SK-N-SH (cell line): ENCODE results near the gene UBE2Z.

Source experiments
- CHD2 ChIP-seq: fragments of 150-350 bp; IDR thresholded peaks from 2 replicates; pipeline ENCODE4 v1.6.1; 2018; ENCODE audit warnings: low read length; ENCODE audit not compliant: partially characterized antibody
- CTCF ChIP-seq: fragments of 200-600 bp; sonication (generic); IDR thresholded peaks from 2 replicates; pipeline ENCODE4 v1.6.1; 2017; ENCODE audit warnings: antibody characterized with exemption, mild to moderate bottlenecking, moderate library complexity
- EP300 ChIP-seq, 2 experiments: IDR thresholded peaks; 2 replicates each; pipeline versions ENCODE4 v1.4.0 to v1.6.1; 2012; ENCODE audit warnings: borderline replicate concordance in 1 of 2, low read depth in 1 of 2, low read length in 1 of 2
- EZH2phosphoT487 ChIP-seq: fragments of 200-600 bp; sonication (generic); IDR thresholded peaks from 2 replicates; pipeline ENCODE4 v1.6.1; 2017; ENCODE audit warnings: low read depth, mixed run types, mild to moderate bottlenecking, antibody characterized with exemption, moderate library complexity, borderline replicate concordance
- FOXM1 ChIP-seq: IDR thresholded peaks from 2 replicates; pipeline ENCODE4 v1.4.0; 2012; ENCODE audit warnings: low read depth, mild to moderate bottlenecking
- GABPA ChIP-seq: IDR thresholded peaks from 2 replicates; pipeline ENCODE4 v1.4.0; 2012; ENCODE audit warnings: low read depth, mild to moderate bottlenecking
- GATA2 ChIP-seq: sonication (generic); formaldehyde crosslinking; IDR thresholded peaks from 2 replicates; pipeline ENCODE4 v1.5.0; 2020; ENCODE audit warnings: mild to moderate bottlenecking, missing genetic modification reagents
- MAX ChIP-seq: IDR thresholded peaks from 2 replicates; pipeline ENCODE4 v1.4.0; 2012; ENCODE audit warnings: low read depth
- POLR2AphosphoS5 ChIP-seq: IDR thresholded peaks from 2 replicates; pipeline ENCODE4 v1.6.1; 2012; ENCODE audit warnings: low read depth, low read length
- RAD21 ChIP-seq: IDR thresholded peaks from 2 replicates; pipeline ENCODE4 v1.6.1; 2012; ENCODE audit warnings: mild to moderate bottlenecking, low read length
- REST ChIP-seq: IDR thresholded peaks from 2 replicates; pipeline ENCODE4 v1.6.1; 2012; ENCODE audit warnings: mild to moderate bottlenecking, low read depth, low read length, moderate library complexity
- TAF1 ChIP-seq: IDR thresholded peaks from 2 replicates; pipeline ENCODE4 v1.6.1; 2012; ENCODE audit warnings: low read depth, mild to moderate bottlenecking, low read length, moderate library complexity, borderline replicate concordance
- TF ChIP-seq, protein P1 (sequence below): fragments of 150-350 bp; IDR thresholded peaks from 2 replicates; pipeline ENCODE4 v1.6.1; 2016; ENCODE audit warnings: mild to moderate bottlenecking, low read depth, low read length

DNA sequence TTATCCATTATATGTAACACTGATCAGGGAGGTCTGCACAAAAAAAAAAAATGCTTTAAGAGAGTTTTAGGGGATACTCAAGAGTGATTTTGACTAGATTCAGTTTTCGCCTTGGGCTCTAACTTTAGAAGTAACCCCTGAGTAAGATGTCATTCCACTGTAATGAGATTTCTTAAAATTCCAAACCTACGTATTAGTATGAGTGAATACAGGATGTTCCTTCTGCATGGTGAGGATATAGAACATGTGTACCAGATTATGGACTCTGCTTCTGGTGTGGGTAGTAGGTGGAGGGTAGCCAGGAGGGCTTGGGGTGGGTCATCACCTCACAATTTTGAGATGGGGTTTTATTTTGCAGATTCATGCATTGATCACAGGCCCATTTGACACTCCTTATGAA lies 4.3 kb downstream of the UBE2Z start:
- TF ChIP-seq CTCF (no peak), GABPA (no peak), FOXM1 (no peak), GATA2 (CRISPR knock-in tag) (no peak), CHD2 (no peak), REST (no peak), RAD21 (no peak), EP300 (IDR thresholded peaks at IDR 0.05; ENCODE audit: borderline replicate concordance in 1 of 2, low read depth in 1 of 2, low read length in 1 of 2) (no peak), MAX (no peak), POLR2AphosphoS5 (no peak), EZH2phosphoT487 (no peak), TAF1 (no peak)
- TF ChIP-seq, protein P1, sequence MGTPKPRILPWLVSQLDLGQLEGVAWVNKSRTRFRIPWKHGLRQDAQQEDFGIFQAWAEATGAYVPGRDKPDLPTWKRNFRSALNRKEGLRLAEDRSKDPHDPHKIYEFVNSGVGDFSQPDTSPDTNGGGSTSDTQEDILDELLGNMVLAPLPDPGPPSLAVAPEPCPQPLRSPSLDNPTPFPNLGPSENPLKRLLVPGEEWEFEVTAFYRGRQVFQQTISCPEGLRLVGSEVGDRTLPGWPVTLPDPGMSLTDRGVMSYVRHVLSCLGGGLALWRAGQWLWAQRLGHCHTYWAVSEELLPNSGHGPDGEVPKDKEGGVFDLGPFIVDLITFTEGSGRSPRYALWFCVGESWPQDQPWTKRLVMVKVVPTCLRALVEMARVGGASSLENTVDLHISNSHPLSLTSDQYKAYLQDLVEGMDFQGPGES: no peak
